Fibroblast of skin of back (primary cell): ENCODE results near the gene LAIR1.
"Not testable (repeated sequence)": the region's sequence is repeated elsewhere in the genome, so short reads cannot be mapped to it uniquely, and the experiment has no call there.

Experiments used
- DNase-seq: peaks from one replicate; pipeline ENCODE4 v3.0.0-alpha.2; 2013

LAIR1 gene

DNA sequence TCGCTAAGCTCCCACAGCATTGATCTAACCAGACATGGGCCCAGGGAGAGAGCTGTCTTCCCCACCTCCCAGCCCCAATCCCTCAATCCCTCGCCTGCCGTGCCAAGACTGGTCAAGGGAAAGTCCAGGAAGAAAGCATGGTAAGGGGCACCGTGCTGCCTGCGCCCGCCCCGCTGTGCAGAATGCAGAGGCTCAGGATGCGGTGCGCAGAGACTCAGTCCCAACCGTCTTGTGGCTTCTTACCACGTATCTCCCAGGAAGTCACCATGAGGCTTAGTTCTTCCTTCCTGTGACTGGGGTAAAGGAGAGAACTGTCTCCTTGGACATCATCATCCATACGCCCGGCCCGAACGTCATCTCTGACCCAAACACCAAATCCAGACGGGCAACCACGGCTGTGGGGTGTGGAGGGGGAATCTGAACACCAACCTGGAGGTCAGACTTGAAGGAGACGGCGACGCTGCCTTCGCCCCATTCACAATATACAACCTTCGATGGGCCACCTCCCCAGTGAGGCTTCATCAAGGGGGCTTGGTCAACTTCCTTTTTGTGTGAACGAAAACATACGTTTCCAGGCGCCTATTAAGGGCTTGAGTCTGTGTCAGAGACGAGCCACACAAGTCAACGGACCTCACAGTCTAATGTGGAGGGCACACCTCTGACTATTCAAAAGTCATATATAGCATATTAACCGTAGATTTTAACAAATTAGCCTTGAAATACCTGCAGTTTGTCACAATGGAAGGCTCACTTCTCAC, 10.6 kb upstream of the LAIR1 start:
- DNase-seq = not testable (repeated sequence)

DNA sequence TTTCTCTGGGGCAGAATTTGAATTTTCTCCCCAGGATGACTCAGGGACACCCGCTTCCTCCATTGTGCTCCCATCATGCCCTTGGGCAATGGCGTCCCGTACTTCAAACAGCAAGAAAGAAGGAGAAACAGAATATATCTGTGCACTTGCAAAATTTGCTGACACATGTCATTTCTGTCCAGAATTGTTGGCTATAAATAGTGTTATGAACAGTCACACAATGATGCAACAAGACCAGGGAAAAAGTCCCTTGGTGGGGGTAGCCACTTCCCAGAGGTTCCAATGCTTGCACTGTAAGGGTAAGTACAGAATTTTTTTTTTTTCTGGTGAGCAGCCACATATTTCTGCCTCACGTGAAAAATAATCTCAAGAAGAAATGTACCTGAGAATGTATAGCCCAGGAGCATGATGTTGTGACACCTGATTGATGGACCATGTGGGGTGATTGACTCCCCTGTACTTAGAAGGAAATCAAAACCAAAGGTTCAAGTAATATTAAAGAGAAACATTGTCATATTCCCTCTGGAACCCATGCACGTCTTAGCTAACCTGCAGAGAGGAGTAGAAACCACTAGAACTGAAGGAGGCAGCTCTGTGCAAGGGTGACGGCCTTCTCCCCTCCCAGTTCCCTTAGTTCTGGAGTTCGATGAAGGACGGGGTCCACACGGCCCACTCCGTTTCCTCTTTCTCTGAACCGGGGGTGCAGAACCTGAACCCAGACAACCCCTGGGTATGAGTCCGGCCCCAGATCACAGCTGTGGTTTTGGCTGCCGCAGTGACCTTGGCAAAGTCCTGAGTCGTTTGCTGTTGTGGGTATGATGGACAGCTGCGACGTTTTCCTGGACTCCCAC, 9.3 kb upstream of the LAIR1 start:
- DNase-seq = no peak

DNA sequence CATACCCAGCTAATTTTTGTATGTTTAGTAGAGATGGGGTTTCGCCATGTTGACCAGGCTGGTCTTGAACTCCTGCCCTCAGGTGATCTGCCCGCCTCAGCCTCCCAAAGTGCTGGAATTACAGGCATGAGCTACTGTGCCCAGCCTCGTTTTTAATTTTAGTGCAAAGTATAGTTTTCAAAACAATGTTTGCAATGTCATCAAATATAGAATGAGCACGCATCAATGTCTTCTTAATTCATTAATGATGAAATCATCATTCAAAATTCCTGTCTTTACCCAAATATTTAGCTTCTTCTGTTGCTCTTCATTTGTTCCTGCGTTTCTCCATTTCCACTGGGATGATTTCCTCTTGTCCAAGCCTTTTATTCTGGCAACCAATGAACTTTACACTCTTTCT, 6.7 kb upstream of the LAIR1 start:
- DNase-seq = not testable (repeated sequence)

DNA sequence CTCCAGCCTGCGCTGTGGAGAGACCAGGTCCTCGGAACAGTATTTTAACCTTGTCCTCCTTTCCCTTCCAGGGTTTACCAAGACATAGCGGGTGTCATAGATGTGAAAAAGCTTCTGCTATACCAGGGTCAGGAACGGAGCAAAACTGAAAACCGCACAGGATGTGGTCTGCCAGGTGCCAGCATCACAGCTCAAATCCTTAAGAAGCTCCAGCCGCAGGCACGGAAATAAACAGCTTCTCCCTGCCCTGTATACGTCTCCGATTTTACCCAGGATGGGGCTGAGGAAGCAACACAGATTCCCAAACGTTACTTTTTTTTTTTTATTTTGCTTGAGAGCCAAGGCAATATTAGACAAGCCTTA, 5.7 kb upstream of the LAIR1 start:
- DNase-seq = not testable (repeated sequence)

DNA sequence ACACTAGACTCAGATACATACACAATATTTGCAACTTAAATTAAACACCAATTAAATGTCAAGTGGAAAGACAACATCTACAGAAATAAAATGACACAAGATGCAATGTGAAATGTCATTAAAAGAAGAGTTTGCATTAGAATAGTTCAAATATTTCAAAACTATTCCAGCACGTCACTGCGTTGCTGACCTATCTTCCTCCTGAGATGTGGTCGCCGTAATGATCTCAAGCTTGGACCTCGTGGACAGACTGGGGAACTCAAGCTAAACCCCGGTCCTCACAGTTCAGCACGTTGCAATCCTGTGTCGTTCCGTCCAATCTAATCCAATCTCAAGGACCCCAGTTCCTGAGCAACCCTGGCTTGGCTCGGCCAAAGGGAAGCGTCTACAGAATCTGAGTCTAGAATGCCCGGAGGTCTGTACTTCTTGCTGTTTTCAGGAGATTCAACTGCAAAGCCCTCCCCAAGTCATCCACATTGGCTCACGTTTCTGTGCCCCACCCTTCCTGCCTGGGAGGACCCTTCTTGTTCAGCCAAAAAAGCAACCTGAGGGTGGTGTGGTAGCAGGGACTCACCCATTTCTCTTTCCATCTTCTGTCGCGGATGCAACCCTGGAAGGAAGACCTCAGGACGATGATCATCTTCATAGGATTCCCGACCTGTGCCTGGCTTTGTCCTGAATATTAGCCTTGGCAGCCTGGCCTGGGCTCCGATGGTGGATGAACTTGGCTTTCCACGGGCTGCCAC, 5.1 kb upstream of the LAIR1 start:
- DNase-seq = not testable (repeated sequence)

DNA sequence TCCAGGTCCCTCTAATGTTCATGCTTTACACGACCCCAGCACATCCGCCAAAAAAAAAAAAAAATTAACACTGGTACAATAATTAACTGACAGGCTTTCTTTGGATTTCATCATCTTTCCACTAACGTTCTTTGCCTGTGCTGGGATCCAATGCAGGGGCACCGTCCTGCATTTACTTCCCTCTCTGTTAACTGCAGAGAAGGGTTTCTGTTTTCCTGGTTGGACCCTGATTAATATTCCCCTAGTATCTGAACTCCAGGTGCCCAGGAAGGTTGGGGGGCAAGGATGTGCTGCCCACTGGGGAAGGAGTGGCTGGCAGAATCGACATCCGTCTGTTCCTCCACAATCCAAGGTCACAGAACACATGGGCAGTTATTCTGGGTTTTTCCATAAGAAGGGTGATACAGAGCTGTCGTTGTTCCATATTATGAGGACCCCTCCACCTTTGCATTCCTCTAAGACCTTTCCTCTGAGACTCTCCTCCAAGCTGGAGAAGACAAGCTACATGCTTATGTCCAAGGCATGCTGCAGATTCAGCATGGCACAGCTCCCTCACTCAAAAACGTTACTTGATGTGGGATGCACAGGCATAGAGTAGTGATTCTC, 4.5 kb upstream of the LAIR1 start:
- DNase-seq = no peak

DNA sequence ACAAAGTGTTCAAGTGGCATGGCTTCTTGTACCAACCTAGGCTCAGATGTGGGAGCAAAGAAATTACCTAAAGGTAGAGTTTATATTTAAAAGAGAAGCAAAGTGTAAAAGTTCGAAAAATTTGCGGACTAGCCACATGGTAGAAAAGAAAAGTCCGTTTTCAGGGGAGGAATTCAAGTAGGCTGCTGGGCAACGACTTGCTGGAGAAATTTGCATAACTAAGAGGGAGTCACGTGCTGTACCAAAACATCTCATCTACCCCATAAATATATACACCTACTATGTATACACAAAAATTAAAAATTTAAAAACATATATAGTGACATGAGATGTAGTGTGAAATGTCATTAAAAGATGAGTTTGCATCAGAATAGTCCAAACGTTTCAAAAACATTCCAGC, 2.1 kb upstream of the LAIR1 start:
- DNase-seq = no peak

DNA sequence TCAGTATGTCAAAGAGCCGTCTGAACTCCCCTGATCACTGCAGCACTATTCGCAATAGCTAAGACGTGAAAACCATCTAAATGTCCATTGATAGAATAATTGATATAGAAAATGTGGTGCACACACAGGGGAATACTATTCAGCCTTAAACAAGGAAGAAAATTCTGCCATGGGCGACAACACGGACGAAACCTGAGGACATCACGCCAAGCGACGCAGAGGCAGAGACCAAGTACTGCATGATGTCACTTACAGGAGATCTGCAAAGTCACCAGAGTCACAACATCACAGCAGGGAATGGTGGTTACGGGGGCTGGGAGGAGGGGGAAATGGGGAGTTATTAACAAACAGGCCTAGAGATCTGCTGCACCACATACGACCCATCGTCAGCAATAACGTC, 1.1 kb upstream of the LAIR1 start:
- not testable (repeated sequence) for DNase-seq

DNA sequence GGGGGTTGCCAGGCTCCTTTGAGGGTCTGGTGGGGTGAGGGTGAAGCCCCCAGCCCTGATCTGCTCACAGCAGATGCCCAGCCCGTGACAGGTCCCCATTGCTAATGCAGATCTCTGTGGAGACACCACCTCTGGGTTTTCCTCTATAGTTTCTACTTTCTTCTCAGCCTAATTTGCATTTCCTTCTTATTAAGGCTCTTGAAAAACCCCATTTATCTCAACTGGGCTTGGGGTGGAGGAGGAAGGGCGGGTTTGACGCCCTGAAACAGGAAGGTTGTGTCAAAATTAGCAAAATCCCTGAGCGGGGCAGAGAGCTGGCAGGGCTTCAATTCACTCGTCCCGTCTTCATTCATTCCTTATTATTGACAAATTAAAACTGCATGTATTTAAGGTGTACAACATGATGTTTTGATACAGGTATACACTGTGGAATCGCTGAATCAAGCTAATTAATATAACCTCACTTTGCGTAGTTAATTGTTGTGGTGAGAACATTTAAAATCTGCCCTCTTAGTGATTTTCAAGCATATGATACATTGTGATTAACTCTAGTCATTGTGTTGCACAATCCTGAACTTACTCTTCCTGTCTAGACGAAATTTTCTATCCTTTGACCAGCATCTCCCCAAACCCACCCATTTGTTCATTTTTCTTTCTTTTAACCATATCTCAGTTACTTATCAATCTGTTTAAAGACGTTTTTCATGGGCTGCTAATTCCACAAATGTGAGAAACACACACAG, 2.9 kb downstream of the LAIR1 start:
- DNase-seq = not testable (repeated sequence)

DNA sequence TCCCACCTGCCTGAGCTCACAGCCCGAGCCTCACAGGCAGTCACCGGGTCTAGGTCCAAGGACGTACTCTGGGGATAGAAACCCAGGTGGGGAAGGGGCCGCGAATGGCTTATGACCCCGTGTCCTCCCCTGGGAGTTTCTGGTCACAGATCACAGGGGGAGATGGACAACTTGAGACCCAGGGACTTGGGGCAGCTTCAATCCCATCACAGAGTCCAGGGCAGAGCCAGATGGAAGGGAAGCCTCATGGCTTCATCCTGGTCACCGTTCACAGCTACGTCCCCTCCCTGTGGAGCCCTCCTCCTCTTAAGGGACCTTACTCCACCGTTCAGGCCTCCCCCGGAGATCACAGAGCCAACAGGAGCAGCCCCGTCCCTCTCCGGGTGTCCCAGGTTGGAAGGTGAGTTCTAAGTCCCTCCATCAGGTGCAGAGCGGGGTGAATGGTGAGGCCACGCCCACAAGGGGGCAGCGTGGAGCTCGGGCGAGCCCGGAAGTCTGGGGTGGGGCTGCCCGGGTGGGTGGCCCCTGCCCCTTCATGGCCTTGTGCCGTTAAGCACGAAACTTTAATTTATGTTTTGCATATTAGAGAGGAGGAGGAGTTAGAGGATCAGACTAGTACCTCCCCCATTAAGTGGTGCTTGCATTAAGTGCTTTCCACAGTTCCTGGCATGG, 5.4 kb downstream of the LAIR1 start:
- DNase-seq = not testable (repeated sequence)

DNA sequence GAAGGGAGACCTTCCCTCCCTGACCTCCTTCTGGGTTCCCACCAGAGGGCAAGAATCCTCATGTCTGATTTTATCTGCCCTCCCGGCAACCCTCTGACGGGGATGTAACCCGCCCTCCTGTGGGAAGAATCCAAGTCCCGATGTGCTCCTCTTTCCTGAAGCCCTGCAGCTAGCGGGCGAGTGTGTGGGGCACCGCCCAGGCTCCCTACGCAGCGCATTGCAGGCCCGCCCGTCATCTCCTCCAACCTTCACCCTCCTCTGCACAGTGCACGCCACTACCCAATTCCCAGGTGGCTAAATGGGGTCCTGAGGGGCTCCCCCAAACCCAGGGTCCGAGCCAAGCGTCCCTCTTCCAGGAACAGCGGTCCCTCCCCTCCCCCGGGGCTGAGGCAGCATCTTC, 7.3 kb downstream of the LAIR1 start:
- no peak for DNase-seq

DNA sequence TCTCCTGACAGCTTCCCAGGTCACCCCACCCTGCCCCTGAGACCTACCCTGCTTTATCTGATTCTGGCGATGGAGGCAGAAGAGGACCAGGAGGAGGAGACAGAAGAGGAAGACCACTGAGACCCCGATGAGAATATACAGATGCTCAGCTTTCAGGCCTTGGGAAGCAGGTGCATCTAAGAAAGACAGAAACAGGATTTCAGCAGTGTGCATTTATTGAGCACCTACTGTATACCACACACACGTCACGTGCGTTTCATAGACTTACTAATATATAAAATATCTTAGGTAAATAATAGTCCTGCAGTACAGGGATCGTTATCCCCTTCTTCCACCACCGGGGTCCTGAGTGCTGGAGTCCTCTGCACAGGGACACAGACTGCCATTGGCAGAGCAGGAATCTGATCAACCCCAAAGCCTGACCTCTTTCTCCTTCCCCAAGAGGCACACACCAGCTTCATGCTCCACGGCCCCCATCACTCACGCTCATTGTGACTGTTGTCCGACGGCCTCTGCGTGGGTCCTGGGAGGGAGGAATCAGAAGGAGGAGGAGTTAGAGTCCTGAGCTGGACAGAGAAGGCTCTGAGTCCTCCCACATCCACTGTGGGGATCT, 8.2 kb downstream of the LAIR1 start:
- DNase-seq = no peak

DNA sequence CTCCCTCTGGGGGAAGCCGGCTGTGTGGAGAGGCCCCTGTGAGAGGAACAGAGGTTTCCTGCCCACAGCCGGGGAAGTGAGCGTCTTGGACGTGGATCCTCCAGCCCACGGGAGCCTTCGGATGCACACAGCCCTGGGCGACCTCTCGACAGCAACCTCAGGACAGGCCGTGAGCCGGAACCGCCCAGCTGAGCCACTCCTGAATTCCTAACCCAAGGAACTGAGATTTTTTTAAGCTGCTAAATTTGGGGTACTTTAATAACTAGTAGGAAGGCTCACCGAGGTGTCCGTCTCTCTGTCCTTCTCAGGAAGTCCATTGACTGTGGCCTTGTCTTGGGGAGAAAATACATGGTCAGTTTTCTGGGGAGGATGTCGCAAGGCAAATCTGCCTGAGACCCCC, 9.1 kb downstream of the LAIR1 start:
- DNase-seq = no peak

DNA sequence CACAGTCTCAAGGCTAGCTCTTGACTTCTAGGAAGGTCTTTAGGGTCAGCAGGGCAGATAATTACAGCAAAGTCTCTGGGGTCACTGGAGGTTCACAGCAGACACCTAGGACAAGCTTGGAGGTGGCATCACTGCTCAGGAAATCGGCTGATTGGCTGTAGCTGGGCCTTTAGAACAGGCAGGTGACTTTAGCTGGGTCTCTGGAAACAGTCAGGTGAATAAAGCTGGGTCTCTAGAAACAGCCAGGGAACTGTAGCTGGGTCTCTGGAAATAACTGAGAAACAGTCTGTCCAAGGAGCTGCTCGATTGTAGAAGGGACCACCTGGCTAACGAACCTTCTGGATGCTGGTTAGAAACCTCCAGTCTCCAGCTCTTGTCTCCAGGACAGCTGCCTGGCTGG, 10.0 kb downstream of the LAIR1 start:
- no peak for DNase-seq

DNA sequence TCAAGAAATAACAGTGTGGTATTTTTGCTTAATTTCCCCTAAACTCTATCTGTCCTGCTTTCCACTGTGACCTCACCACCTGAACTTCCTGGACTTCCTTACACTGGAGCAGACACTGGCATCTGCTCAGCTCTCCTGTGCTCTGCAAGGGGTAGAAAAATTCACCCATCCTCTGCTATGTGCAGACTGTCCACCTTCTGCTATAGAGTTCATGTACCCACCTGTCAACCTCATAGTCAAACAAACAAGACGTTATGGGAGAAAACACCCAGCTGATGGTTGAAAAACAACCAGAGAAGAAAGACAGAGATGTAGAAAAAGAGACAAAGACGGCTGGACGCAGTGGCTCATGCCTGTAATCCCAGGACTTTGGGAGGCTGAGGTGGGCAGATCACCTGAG, 12.2 kb downstream of the LAIR1 start:
- DNase-seq = no peak

DNA sequence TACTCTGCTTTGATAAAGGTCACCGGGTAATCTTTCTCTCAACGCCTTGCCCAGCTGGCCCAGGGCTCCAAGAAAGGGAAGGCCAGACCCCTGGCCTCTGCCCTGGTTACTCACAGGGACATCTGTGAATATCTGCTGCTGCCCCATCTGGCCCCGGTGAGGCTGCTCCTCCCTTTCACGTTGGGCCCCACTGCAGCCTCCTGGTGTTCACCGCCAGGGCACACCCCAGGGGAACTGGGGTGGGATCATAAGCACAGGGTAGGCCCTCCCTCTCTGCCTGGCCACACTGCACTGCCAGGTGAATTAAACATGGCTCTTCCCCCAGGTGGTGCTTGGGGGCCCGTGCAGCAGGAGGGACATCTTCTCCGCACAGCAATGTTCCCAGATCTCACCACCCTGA, 12.7 kb downstream of the LAIR1 start:
- DNase-seq = no peak

DNA sequence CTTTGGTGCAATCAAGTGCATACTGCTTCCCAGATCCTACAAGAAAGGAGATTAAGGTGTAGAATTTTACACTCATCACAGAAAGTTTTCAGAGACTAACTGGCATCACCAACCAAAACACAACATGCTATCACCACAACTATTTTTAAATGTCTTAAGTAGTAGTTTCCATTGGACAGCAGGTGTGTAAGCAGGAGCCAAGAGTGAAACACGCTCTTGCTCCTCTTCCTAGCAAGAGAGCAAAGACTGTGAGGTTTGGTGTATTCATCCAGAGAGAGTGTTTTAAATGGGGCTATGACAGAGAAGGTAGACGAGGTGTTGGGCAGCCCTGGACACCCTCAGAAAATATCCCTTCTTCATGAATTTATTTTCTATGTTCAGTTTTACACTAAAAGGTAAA, 13.3 kb downstream of the LAIR1 start:
- no peak for DNase-seq

DNA sequence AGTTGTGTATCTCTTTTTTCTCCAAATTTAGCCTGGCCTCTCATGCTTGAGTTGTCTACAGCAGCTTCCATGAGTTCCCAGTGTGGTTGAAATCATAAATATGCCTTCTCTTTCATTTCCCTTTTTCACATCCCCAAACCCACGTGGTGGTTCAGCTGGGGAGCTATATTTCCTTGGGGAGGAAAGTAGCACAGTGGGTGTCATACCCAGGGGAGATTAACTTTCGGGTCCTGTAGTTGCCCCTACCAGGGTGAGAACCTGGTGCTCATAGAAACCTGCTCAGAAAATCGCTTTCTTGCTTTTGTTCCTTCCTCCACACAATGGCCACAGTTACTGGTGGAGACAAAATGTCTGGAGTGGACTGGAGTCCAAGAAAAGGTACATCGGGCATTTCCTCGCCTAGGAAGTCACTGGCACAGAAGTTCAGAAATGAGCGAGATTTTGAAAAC, 18.8 kb downstream of the LAIR1 start:
- DNase-seq = no peak

DNA sequence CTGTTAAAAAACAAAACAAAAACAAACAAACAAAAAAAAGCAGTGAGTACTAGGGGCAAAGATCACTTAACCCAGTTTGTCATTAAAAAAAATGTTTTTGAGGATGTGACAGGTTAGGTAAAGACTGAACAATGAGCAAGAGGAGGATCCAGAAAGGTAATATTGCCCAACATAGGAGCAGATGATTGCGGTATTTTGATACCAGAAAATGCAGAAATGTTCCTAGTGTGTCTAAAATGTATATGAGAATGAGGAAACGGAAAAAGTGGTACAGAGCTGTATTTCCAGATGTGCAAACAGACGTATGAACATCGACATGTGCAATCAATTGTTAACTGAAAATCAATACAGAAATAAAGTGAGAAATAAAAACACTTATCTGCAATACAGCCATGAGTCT, 20.9 kb downstream of the LAIR1 start:
- no peak for DNase-seq

DNA sequence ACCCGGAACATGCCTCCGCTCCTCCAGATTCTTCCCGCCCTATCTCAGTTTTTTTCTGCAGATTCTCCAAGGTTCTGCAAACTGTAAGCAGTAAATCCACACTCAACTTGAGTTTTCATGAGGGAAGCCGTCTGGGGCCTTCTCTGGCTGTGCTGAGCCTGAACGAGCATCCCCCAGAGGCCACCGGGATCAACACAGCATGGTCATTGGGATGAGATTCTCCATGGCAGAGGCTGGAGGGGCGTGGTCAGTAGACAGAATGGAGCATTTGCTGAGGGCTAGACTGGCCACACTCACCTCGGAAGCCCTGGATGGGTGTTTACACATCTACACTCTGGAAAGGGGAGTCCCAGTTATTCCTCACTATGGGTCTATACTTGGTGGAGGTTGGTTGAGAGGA, 23.4 kb downstream of the LAIR1 start:
- no peak for DNase-seq
